ENCODE results near the gene PDE6A.

Gene PDE6A

DNA sequence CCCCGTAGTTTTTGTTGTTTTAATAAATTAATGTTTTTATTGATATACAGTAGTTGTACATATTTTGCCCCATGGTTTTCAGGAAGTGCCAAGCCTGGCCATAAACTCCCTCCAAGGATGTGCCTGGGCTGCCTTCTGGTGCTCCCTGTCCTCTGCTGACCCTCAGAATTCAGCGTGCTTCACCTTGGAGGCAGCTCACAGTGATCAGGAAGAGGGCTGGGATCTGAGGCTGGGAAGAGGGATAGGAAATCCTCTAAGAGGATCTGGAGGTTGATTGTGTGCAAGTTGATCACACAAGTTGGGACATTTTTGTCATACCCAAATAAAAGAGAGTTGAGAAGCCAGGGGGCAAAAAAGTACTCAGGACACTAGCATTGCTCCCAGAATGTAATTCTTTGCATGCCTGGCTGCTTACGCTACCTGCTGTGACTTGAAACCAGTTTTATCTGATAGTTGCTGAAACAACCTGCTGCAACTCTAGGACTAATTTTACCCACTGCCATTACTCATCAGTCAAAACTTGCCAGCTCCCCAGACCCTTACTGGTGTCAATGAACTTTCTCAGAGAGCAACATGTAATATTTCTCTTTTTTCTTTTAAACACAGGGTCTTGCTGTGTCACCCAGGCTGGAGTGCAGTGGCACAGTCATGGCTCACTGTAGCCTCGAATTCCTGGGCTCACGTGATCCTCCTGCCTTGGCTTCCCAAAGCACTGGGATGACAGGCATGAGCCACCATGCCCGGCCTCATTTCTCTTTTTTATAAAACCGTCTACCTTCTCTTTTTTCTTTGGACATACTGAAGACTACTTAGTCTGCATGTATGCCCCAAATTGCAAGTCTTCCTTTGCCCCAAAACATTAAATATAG, 29.0 kb downstream of the PDE6A start:
- DNase-seq (ENCODE audit: low read depth): peak; percentile 81
- TF ChIP-seq, protein P1, sequence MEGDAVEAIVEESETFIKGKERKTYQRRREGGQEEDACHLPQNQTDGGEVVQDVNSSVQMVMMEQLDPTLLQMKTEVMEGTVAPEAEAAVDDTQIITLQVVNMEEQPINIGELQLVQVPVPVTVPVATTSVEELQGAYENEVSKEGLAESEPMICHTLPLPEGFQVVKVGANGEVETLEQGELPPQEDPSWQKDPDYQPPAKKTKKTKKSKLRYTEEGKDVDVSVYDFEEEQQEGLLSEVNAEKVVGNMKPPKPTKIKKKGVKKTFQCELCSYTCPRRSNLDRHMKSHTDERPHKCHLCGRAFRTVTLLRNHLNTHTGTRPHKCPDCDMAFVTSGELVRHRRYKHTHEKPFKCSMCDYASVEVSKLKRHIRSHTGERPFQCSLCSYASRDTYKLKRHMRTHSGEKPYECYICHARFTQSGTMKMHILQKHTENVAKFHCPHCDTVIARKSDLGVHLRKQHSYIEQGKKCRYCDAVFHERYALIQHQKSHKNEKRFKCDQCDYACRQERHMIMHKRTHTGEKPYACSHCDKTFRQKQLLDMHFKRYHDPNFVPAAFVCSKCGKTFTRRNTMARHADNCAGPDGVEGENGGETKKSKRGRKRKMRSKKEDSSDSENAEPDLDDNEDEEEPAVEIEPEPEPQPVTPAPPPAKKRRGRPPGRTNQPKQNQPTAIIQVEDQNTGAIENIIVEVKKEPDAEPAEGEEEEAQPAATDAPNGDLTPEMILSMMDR (conservative IDR thresholded peaks at IDR 0.05; ENCODE audit: low read depth, low read length): no peak
- no peak overlapping the region for H3K4me3 ChIP-seq (ENCODE audit: low read depth, low read length)

DNA sequence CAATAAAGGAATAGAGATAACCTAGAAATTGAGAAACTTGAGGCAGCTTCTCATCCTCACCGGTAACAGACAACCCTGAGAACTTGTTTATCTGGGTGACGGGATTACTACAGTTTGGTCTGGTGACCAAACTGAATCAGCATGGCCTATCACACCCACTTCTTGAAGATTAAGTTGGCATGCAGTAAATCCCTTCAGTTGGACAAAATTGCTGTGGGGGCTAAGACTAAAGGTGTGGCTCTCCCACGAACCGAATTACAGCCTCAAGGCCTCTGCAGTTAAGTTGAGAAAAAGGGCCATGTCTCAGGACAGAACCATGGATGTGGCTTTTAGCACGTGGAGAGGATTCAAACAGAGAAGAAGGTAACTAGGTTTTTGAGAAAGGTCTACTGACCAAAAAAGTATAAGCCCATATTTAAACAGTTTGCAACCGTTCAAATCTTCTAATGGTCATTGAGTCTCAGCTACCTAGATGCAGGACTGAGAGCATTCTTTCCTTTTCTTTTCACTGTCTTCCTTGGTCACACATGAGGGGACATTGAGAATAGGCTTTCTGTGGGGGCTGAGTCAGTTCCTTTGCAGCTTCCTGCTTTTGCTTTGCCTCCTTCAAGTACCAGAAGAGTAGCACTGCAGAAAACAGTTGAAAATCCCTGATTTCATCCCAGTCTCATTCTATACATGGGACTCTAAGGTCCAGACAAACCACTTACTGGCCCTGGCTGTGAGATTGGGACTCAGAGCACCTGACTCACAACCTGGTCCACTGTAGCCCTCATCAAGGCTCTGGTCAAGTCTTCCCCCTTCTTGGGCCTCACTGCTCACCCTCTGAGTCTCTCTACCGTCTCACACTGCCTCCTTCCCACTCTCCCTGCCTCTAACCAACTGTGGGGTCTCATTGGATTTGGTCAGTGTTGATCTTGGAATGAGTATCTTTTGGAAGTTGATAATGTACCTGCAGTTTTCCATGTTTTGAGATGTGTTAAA, 30.9 kb downstream of the PDE6A start:
- TF ChIP-seq, protein P1 (conservative IDR thresholded peaks at IDR 0.05; ENCODE audit: low read depth, low read length): no peak
- H3K4me3 ChIP-seq (ENCODE audit: low read depth, low read length): no peak overlapping the region
- DNase-seq (ENCODE audit: low read depth): no peak

DNA sequence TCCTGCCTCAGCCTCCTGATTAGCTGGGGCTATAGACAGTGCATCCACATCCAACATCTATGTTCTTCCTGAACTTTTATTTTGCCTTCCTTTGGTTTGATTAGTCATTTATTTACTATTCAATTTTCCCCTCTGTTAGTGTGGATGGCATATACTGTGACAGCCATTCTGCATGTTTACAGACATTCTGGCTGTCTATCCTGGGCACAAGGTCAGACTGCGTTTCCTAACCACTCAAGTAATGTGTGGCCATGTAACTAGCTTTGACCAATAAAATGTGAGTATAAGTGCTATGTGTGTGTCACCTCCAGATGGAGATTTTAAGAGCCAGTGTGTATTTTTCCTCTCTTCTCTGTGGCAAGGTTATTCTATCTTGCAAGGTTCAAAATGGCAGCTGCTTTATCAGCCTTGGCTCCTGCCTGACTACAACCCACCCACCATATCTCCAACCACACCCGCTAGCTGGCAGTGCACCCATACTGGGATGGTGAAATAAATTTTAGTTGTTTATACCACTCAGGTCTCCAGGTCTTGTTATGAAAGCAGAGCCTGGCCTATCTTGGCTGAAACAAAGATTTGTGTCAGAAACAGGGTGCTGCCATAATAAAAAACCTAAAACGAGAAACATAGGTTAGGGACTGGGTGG, 32.2 kb downstream of the PDE6A start:
- no peak for DNase-seq (ENCODE audit: low read depth)
- TF ChIP-seq, protein P1 (conservative IDR thresholded peaks at IDR 0.05; ENCODE audit: low read depth, low read length): no peak
- H3K4me3 ChIP-seq (ENCODE audit: low read depth, low read length): no peak overlapping the region

DNA sequence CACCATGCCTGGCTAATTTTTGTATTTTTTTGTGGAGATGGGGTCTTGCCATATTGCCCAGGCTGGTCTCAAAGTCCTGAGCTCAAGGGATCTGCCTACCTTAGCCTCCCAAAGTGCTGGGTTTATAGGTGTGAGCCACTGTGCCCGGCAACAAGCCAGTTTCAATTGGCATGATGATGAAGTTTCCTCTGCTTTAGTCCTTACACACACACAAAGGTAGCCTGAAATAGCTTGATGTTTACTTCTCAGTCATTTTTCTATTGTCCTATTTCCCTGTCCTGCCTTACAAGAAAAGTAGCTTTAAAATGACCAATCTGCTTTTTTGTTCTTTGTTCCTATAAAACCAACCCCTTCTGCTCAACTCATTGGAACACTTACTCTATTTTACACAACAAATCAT, 33.6 kb downstream of the PDE6A start:
- no peak for DNase-seq (ENCODE audit: low read depth)
- TF ChIP-seq, protein P1 (conservative IDR thresholded peaks at IDR 0.05; ENCODE audit: low read depth, low read length): no peak
- no peak overlapping the region for H3K4me3 ChIP-seq (ENCODE audit: low read depth, low read length)

DNA sequence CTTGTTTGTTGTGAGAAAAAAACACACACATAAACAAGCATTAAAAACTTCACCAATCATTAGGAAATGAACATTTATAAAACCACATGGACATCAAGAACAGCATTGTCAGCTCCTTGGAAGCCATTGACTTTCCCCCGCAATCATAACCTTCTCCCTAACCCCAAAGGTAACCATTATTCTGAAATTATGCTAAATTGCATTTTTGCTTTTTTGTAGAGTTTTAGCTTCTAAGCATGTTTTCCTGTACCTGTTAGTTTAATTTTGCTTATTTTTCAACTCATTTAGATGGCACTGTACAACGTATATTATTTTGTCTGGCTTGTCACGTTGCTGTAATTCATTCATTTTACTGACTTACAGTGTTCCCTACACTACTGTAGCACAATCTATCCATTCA, 36.8 kb downstream of the PDE6A start:
- TF ChIP-seq, protein P1 (conservative IDR thresholded peaks at IDR 0.05; ENCODE audit: low read depth, low read length): no peak
- no peak overlapping the region for H3K4me3 ChIP-seq (ENCODE audit: low read depth, low read length)
- no peak for DNase-seq (ENCODE audit: low read depth)

DNA sequence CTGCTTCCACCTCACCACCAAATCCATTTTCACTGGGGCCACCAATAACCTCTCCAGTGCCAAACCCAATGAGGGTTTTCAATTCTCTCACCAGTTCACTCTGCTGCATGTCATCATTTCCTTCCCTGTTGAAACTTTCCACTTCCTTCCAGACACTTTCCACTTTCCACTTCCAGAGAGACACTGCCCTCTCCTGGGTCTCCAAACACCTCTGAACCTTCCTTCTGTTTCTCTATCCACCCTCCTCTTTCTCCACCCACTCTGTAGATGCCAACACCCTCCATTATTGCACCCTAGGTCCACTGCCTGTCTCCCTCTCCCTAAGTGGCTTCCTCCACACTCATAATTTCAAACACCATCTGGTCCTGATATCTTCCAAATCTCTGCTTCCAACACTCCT, 39.6 kb downstream of the PDE6A start:
- no peak overlapping the region for H3K4me3 ChIP-seq (ENCODE audit: low read depth, low read length)
- no peak for DNase-seq (ENCODE audit: low read depth)
- TF ChIP-seq, protein P1 (conservative IDR thresholded peaks at IDR 0.05; ENCODE audit: low read depth, low read length): no peak
